Cardiac fibroblast (primary cell): ENCODE measurements around the gene ETV5.

Experiments
- DNase-seq, 2 donors: peaks; one replicate each; pipeline versions ENCODE4 v3.0.0 to v3.0.0-alpha.2; 2010; ENCODE audit warnings: low read depth in 2 of 2
- H3K4me3 ChIP-seq, 2 donors: replicated peaks in 1 of 2; 1 replicate in 1 of 2; 2 replicates in 1 of 2; pipeline ENCODE4 v1.5.1; 2011; ENCODE audit warnings: low read depth in 2 of 2, low read length in 2 of 2, mild to moderate bottlenecking in 2 of 2, moderate library complexity in 1 of 2
- TF ChIP-seq, protein P1 (sequence below): IDR thresholded peaks from one replicate; pipeline ENCODE4 v1.5.1; 2011; ENCODE audit warnings: low read depth, mild to moderate bottlenecking, low read length, inconsistent platforms

Gene ETV5

DNA sequence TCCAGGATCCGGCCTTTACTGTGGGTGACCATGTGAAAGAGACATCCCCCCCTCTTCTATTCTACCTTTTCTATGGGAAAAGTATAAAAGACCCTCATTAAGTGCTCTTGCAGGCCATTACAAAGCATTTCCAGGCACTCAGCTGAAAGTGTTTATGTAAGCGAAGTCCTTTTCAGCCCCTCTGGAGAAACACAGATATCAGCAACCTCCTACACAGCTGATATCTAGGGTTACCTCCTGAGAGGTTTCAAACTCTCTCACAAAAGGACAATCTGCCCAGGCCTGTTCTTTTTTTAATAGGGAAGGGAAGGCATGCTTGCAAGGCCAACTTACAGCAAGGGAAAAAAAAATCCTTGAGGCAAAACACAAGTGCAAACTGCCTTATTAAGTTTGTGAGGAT, 12.6 kb downstream of the ETV5 start:
- H3K4me3 ChIP-seq = no peak overlapping the region
- TF ChIP-seq, protein P1, sequence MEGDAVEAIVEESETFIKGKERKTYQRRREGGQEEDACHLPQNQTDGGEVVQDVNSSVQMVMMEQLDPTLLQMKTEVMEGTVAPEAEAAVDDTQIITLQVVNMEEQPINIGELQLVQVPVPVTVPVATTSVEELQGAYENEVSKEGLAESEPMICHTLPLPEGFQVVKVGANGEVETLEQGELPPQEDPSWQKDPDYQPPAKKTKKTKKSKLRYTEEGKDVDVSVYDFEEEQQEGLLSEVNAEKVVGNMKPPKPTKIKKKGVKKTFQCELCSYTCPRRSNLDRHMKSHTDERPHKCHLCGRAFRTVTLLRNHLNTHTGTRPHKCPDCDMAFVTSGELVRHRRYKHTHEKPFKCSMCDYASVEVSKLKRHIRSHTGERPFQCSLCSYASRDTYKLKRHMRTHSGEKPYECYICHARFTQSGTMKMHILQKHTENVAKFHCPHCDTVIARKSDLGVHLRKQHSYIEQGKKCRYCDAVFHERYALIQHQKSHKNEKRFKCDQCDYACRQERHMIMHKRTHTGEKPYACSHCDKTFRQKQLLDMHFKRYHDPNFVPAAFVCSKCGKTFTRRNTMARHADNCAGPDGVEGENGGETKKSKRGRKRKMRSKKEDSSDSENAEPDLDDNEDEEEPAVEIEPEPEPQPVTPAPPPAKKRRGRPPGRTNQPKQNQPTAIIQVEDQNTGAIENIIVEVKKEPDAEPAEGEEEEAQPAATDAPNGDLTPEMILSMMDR = no peak
- no peak for DNase-seq

DNA sequence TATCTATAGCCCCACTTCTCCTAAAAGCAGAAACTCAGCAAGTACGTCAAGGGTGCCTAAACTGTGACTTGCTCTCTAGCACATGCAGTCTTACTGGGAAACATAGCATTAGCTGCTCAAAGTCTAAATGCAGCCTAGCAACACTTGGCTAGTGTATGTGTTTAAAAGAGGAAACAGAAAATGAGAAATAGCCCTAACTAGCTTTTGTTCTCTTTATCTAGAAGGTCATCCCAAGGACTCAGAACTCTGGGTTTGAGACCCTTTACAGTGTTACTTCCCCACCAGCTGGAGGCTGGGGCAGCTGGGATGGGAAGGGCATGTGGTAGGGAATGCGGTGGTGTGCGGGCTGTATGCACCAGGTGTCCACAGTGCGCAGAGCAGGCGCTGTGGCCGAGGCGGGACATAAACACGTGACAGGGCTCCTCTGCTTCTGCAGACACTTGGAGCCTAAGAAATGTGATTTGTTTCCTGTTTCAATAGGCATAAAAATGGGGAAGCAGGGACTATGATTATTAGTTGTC, 13.3 kb downstream of the ETV5 start:
- TF ChIP-seq, protein P1 = no peak
- no peak for DNase-seq
- no peak overlapping the region for H3K4me3 ChIP-seq

GRCh38 chr3:186094696-186095425, 14.0 kb downstream of the ETV5 start:
- DNase-seq = no peak
- TF ChIP-seq, protein P1 = no peak
- H3K4me3 ChIP-seq = no peak overlapping the region

- no peak for DNase-seq
- TF ChIP-seq, protein P1 = no peak
- H3K4me3 ChIP-seq = no peak overlapping the region
Observed at GRCh38 chr3:186094271-186094670, 14.6 kb downstream of the ETV5 start.

DNA sequence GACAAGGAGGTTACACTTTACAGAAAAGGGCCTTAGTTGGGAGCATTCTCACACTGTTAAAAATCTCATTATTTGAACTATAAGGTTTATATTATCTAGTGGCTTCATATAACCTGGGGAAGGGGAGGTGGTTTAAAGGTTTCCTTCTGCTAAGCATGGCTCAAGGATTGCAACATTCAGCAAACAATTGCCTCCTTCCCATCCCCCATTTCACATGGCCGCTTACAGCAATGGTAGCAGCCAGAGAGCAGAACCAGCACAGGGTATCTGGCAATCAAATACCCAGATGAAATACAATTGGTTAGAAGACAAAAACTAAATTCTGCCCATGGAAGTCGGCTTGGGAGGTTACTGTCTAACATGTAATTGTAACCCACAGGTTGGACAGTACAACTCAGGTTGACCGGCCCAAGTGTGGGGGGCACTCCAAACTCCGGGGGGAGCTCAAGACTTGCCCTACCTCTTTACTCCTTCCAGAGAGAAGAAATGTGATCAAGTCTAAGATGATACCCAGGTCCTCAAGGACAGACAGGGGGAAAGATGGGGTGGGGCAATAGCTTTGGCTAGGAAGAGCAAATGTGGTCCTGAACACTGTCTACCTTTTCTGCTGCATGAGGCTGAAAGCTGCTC, 15.5 kb downstream of the ETV5 start:
- no peak overlapping the region for H3K4me3 ChIP-seq
- TF ChIP-seq, protein P1 = no peak
- DNase-seq = no peak

- TF ChIP-seq, protein P1 = no peak
- no peak for DNase-seq
- no peak overlapping the region for H3K4me3 ChIP-seq
Observed at GRCh38 chr3:186092360-186093070, 16.4 kb downstream of the ETV5 start.
